Endothelial cell of hepatic sinusoid (primary cell): ENCODE measurements around the gene ISG20.

Experiments used
- in situ Hi-C: cut with HindIII; loops from 2 replicates; pipeline ENCODE4 v1.10.0; 2017; ENCODE audit warnings: low sequenced_read_pairs

ISG20 gene

DNA sequence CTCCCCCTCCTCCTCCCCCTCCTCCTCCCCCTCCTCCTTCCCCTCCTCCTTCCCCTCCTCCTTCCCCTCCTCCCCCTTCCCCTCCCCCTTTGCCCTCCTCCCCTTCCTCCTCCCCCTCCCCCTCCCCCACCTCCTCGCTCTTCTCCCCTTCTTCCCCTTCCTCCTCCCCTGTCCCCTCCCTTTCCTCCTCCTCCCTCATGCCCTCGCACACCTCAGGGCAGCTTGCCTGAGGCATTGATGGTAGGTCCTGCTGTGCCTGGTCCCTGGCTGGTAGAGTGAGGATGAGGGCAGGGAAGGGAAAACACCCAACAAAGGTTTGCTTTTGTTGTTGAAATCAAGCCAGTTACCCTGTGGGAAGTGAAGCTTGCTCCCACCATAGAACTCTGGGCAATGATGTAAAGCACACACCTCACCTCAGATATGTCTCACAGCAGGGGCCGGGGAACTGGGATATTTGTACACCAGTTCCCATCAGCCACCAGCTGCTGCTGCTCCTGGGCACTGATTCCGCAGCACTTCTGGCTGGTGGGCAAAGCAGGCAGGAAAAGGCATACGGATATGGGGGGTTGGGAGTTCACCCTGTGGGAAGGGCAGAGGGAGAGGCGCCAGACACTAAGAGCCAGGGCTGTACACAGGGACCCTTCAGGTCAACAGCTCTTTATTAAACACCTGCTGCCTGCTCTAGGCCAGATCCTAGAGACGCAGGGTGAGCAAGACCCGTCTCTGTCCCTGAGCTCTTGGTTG lies 13.8 kb downstream of the ISG20 start:
- in situ Hi-C loops, result no loop called here

DNA sequence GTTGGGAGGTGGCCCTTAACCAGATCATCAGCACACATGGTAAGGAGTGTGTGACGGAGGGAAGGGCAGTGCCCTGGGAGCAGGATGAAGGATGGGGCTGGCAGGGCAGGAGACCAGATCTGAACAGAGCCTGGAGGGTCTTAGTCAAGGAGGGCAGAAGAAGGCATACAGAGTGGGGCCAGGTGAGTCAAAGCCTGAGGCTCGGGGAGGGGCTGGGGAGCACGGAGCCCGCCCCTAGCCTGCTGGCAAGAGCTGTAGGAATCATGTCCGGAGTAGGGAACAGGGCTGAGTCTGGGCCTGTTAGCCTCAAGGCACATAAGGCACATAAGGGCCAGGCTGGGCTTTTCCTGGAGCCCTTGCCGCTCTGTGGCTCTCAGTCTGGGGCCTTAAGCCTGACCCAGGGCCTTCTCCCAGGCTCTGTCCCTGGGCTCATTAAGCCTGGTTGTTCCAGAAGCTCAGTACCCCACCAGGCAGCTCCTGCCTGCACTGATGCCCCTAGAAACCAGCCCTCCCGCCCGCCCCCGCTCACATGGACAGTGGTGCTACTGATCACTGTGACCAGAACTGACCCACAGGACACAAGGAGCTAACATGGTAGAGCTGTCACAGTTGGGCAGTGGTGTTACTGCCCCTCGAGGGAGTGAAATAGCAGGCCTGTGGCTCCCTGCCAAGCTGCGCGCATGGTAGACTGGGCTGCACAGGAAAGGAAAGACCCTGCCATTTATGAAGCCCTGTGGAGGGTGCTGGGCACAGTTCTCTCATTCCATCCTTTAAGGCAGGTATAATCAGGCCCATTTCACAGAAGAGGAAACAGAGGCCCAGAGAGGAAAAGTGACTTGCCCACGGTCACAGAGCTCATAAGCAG lies 14.6 kb downstream of the ISG20 start:
- in situ Hi-C loops, result no loop called here

DNA sequence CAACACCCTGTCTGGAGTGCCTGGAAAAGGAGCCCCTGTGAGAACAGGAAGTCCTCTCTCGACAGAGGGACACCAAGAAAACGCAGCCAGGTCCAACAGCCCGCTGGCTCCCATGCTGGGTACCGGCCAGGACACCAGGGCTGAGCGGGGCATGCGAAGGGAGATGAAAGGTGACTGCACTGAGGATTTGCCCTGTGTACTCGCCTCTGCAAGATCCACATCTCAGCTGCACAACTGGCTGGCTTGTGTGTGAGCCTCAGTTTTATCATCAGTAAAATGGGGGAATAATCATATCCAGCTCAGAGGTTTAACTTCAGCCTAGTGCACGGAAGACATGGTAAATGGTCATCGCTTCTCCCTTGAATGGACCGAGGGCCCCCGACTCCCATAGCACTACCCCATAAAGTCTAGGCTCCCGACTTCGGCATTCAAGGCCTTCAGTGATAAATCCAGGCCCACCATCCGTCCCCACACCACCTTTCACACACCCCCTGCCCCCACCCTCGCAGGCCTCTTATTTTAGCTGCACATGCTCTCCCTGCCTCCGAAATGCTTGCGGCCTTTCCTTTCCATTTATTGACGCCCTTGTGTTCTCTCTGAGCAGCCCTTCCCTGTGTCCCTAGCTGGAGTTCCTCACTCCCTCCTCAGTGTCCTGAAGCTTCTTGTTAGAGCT lies 15.8 kb downstream of the ISG20 start:
- in situ Hi-C loops, result loop anchor here (5.0 kb wide), 1 partner anchor 103 kb away; no protein-coding TSS in a partner anchor

DNA sequence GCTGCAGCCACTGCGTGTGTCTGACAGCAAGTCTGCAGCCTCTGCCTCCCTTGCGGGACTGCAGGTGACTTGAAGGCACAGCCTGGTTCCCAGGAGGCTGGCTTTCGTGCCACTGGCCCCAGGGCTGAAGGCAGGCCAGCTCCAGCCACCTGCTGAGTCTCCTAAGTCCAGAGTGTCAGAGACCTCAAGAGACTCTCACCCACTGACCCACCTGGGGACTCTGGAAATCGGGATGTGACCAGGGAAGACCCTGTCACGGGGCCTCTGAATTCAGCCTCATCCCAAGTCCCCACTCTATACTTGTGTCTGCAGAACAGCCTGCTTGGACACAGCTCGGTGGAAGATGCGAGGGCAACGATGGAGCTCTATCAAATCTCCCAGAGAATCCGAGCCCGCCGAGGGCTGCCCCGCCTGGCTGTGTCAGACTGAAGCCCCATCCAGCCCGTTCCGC lies 16.3 kb downstream of the ISG20 start:
- in situ Hi-C loops, result loop anchor here (5.0 kb wide), 1 partner anchor 102 kb away; no protein-coding TSS in a partner anchor

DNA sequence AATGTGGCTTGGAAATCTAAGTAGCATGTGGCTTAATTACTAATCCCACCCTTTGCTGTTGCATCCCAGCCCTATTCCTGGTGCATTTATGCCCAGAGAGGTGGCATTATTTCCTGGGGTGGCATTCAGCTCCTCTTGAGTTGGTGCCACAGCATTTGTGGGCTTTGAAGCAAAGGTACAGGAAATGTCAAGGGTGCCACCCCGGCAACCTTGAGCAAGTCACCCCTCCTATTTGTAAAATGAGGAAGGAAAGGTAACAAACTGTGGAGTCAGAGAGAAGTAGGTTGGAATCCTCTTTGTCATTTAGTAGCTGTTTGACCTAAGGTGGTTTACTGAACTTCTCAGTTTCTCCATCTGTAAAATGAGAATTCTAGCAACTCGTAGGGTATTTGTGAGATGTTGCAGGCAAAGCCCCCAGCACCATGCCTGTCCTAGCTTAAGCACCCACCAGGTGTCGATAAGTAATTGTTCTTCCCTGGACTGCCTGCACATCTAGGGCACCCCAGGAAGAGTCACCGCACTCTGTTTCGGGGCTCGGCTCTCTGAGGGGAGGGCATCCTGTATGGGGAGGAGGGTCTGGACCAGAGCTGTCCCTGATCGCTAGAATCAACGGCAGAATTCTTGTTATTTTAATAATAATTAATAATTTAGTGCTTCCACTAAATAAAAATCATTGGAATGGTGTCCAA lies 17.1 kb downstream of the ISG20 start:
- in situ Hi-C loops, result loop anchor here (5.0 kb wide), 1 partner anchor 101 kb away; no protein-coding TSS in a partner anchor

DNA sequence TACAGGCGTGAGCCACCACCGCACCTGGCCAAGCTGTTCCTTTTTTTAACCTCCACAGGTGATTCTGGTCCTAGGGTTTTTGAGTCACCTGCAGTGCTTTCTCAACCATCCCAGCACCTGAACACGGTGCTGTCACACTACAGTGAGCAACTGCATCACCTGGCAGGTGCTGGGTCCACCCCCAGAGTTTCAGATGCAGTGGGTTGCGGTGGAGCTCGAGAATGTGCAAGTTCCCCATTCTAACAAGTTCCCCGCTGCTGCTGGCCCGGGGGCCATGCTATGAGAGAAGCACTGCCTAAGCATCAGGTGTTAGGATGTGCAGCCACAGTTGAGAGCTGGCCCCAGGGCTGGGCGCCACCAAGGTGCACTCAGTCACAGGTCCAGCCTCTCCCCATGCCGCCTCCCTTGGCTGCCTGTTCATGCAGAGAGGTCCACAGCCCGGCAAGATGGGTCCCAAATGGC lies 18.0 kb downstream of the ISG20 start:
- in situ Hi-C loops, result loop anchor here (5.0 kb wide), 1 partner anchor 101 kb away; no protein-coding TSS in a partner anchor

DNA sequence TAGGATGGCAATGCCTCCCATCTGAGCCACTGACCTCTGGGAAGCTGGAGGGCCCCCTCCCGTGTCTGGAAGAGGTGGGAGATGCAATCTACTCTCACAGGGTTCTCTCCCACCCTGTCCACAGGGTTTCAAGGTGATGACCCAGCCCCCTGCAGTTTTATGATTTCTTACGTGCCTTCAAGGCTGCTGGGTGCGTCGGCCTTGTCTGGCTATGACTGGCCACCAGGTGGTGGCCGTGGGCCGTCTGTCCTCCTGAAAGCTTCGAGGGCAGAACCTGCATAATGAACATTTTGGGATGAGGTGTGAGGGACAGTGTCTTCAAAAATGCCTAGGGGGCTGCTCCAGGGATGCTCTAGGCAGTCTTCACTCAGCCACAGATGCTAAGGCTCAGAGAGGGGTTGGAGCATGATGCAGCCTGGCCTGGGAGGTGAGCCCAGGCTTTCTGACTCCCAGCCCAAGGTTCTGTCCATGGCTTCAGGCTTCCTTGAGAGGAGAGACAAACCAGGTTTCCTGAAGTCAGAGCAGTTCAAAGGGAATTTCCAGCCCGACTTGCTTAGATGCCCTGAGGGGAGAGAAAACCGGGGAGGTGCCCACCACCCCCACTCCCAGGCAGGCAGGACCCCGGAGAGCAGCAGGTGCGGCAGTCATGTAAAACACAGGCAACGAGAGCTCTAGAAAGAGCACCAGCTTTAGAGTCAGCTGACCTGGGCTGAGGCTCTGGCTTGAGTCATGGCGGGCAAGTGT lies 18.7 kb downstream of the ISG20 start:
- in situ Hi-C loops, result loop anchor here (5.0 kb wide), 1 partner anchor 100 kb away; no protein-coding TSS in a partner anchor

DNA sequence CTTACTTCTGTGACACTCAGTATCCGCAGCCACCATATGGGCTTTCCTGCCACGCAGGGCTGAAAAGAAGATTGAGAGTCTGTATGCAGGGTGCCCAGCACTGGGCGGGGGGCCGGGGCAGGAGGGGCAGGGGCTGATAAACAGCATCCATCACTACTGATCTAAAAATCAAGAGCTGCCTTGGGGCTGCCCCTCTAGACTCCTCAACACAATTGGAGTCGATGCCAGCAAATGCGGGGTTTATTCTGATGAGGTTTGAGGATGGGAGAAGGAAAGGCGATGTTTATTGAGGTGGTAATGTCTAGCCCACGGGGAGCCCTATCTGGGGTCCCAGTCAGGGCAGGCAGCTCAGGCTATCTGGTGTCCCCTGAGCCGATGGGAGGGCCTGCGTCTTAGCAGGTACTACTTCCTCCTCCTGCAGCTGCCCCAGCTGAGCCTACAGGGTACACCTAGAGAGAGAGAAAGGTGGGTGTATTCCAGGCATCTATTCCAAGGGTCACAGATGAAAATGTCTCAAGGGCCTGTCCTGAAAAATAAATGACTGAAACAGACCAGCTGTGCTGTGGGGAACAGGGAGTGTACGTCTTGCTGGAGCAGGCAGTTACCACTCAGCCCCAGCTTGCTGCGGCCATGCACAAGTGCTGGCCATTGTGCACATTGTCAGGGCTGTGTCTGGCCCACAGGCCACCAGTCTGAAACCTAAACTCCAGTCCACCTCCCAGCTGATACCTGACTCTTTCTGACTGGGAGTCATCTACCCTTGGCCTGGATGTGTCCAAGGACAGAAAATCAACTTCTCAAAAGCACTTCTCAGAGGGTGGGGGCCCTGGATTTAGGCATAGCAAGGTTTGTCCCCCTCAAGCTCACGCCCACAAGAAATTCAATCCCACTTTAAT lies 19.5 kb downstream of the ISG20 start:
- in situ Hi-C loops, result loop anchor here (5.0 kb wide), 1 partner anchor 99 kb away; no protein-coding TSS in a partner anchor

DNA sequence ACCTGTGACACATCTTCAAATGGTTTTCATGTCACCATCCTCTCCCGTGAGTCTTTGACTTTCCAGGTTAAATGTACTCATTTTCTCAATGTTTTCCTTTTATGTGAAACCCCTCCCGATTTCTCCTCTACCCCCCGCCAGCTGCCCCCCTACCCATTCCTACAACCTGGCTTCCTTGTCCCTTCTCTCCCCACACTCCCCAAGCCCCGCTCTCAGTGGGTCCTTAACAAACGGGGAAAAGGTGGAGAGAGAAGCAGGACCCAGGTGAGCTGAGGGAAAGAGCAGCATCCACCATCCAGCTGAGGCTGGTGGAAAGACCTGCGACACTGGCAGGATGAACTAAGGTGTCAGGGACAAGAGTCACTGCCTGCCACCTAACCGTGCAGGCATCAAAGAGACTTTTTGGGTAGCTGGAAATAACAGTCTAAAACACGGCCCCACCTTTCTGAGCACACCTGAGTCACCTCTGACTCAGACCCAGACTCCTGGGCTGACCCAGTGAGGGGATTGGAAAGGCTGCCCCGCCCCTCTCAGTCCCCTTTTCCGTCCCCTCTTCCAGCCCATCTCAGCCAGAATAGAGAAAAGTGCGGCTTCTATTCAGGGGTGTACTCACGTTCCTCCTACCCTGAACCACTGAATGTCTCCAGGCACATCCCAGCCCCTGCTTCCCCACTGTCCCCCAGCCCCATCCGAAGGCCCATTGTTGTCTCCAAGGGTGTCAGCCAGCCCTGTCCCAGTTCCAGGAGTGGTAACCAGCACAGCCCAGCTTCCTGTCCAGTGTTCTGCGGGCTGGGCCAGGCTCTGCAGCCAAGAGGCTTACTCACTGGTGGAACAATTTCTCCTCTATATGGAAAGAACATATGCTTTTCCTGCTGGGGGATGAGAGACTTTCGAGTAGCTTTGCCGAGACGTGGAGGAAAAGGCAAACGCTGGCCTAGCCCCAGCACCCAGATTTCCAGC lies 20.4 kb downstream of the ISG20 start:
- in situ Hi-C loops, result loop anchor here (5.0 kb wide), 1 partner anchor 98 kb away; no protein-coding TSS in a partner anchor

DNA sequence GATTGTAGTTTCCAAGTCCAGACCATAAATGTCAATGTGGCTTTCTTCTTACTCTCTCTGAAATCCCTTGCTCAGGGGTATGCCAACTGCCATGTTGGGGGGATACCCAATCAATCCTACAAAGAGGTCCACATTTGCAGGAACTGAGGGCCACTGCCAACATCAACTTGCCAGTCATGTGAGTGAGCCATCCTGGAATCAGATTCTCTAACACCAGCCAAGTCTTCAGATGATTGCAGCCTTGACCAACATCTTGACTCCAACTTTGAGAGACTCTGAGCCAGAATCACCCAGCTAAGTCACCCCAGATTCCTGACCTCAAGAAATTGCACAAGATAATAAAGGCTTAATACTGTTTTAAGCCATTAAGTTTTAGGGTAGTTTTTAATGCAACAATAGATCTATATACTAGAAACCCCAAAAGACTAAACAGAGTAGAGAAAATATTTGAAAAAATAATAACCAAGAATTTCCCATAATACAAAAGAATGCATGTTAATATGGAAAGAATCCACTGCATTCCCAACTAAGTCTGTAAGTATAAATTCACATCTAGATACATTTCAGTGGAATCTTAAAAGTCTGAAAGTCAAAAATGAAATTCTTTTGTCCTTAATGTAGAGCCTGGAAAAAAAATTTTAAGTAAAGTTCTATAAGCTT lies 22.4 kb downstream of the ISG20 start:
- in situ Hi-C loops, result no loop called here

DNA sequence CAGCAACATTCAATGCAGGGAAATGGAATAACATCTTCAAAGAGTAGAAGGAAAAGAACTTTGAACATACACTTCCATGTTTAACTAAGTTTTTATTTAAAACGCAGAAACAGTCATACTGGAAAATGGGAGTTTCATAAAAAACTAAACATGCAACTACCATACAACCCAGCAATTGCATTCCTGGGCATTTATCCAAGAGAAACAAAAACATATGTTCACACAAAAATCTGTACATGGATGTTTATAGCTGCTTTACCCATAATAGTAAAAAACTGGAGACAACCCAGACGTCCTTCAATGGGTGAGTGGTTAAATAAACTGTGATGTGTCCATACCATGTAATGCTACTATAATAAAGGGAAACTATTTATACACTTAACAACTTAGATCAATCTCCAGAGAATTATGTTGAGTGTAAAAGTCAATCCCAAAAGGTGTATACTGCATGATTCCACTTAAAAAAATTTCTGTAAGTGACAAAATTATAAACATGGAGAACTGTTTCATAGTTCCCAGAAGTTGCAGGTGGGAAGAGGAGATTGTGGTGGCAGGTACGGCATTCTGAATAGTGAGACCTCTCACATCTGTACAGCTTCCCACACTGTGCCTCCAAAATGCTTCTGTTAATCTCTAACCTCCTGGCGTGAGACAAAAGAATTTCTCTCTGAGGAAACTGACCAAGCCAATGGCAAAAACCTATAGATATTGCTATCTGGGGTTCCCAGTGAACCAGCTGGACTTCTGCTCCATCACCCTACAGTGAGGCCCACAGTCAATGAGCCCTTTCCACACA lies 23.1 kb downstream of the ISG20 start:
- in situ Hi-C loops, result no loop called here

DNA sequence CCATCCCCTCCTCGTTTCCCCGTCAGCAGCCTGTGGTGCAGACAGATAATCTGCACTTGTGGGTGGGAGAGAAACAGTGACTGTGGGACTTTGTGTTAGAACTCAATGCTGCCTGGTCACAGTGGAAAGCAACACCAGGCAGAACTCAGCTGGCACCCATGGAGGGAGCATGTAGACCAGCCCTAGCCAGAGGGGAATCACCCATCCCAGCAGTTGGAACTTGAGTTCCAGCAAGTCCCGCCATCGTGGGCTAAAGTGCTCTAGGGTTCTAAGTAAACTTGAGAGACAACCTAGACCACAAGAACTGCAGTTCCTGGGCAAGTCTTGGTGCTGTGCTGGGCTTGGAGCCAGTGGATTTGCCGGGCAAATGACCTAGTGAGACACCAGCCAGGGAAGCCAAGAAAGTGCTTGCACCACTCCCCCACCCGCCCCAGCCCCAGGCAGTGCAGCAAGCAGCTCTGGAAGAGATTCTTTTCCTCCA lies 24.4 kb downstream of the ISG20 start:
- in situ Hi-C loops, result no loop called here

DNA sequence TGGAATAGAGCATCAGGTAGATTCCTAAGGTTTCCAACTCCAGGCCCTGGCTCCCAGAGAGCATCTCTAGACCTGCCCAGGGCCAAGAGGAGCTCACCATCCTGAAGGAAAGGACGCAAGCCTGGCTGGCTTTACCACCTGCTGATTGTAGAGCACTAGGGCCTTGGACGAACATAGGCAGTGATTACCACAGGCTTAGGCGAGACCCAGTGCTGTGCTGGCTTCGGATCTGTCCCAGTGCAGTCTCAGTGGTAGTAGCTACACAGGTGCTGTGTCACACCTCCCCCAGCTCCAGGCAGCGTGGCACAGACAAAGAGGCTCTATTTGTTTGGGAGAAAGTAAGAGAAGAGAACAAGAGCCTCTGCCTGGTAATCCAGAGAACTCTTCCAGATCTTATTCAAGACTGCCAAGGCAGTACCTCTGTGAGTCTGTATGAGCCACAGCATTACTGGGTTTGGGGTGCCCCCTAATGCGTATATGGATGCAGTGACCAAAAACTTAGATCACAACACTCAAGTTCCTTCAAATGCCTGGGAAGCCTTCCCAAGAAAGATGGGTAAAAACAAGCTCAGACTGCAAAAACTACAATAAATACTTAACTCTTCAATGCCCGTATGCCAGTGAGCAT lies 25.4 kb downstream of the ISG20 start:
- in situ Hi-C loops, result no loop called here

DNA sequence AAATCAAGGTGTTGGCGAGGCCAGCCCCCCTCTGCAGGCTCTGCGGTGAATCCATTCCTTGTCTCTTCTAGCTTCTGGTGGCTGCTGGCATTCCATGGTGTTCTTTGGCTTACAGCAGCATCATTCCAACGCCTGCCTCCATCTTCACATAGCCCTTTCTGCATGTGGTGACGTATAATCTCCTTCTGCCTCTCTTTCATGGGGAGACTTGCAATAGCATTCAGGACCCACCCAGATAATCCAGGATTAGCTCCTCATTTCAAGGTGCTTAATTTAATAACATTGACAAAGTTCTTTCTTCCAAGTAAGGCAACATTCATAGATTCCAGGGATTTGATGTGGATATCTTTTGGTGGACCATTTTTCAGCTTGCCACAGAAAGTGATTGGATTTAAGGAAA lies 35.8 kb downstream of the ISG20 start:
- in situ Hi-C loops, result loop anchor here (5.0 kb wide), 2 partner anchors 58 to 62 kb away; no protein-coding TSS in a partner anchor

DNA sequence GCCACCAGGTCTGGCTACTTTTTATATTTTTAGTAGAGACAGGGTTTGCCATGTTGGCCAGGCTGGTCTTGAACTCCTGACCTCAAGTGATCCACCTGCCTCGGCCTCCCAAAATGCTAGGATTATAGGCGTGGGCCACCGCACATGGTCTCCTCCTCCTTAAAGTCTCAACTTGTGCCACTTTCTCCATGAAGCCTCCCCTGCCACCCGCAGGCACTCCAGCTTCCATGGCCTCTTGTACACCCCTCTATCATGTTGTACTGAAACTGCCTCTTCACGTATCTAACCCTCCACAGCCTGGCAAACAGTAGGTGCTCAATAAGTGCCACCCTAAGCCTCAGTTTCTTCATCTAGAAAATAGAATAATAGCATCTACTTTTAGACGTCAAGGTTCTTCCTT lies 39.9 kb downstream of the ISG20 start:
- in situ Hi-C loops, result loop anchor here (5.0 kb wide), 2 partner anchors 54 to 66 kb away; no protein-coding TSS in a partner anchor
